Measurements from ENCODE around the gene TICAM1.
"Not testable (repeated sequence)": the region's sequence is repeated elsewhere in the genome, so short reads cannot be mapped to it uniquely, and the experiment has no call there.

The TICAM1 gene
- total RNA-seq = 9.3 to 23.2 (median 12.3) reads per million in 3 experiments

- DNase-seq = peak; percentile 82
Observed at GRCh38 chr19:4831304-4831978, at the start of gene TICAM1. Gene TICAM1, minus strand, starts transcription at chr19:4831712. Its CDS starts 13,335 bp downstream, at chr19:4818377.

DNA sequence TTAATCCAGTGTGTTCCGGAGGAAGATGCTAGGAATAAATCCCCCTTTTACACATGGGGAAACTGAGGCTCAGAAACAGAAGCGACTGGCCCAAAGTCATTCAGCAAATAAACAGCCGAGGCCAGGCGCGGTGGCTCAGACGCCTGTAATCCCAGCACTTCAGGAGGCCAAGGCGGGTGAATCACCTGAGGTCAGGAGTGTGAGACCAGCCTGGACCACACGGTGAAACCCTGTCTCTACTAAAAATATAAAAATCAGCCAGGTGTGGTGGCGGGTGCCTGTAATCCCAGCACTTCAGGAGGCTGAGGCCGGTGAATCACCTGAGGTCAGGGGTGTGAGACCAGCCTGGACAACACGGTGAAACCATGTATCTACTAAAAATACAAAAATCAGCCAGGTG is 47.5 kb upstream of the TICAM1 start:
- no peak for DNase-seq

- no peak for DNase-seq
Observed at GRCh38 chr19:4878491-4878968, 47.0 kb upstream of the TICAM1 start.

GRCh38 chr19:4877753-4878490 is 46.4 kb upstream of the TICAM1 start:
- no peak for DNase-seq

DNA sequence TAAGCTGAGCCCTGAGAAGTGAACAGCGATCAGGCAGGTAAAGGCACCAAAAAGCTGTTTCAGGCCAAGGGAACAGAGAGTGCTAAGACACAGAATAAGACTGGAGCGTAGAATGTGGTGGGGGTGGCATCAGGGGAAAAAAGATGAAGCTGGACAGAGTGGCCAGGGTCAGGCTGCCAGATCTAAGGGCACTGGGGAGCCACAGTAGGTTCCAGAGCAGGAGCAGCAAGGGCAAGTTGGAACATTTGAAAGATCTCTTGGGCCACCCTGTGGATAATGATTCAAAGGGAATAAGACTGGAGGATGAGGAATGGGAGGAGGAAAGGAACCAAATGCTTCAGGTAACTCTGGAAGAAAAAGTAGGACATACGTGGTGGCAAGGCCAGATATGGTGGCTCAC is 42.4 kb upstream of the TICAM1 start:
- DNase-seq = no peak

GRCh38 chr19:4871711-4872110 is 40.2 kb upstream of the TICAM1 start:
- no peak for DNase-seq

DNA sequence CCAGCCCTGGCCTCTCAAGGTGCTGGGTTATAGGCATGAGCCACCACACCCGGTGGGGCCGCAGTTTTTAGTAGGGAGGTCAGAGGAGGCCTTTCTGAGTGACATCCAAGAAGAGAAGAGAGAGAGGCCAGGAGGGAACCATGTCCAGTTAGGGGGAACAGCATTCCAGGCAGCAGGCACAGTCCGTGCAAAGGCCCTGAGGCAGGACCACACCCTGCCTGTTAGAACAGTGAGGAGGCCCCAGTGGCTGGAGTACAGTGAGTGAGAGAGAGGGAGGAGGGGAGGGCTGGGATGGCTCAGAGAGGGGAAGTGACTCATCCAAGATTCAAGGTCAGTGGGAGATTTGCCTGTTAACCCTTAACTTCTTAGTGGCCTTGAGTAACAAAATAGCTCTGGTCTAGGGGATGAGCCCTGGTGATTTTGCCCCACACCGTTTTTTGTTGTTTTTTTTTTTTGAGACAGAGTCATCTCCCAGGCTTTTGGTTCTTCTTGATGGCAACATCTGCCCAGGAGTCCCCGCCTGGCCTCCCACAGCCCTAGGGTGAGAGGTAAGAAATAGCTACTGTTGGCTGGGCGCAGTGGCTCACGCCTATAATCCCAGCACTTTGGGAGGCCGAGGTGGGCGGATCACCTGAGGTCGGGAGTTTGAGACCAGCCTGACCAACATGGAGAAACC is 38.7 kb upstream of the TICAM1 start:
- no peak for DNase-seq

GRCh38 chr19:4868286-4868834 is 36.8 kb upstream of the TICAM1 start:
- DNase-seq = no peak

GRCh38 chr19:4867534-4868285 is 36.2 kb upstream of the TICAM1 start, which contains the start of gene PLIN3:
Gene PLIN3, minus strand, starts transcription at chr19:4867667. Its CDS starts 6,273 bp downstream, at chr19:4861394.
- peak; percentile 76 for DNase-seq

- peak; percentile 17 for DNase-seq
Observed at GRCh38 chr19:4866595-4867424, 35.3 kb upstream of the TICAM1 start.

- DNase-seq = no peak
Observed at GRCh38 chr19:4861147-4861546, 29.6 kb upstream of the TICAM1 start.

DNA sequence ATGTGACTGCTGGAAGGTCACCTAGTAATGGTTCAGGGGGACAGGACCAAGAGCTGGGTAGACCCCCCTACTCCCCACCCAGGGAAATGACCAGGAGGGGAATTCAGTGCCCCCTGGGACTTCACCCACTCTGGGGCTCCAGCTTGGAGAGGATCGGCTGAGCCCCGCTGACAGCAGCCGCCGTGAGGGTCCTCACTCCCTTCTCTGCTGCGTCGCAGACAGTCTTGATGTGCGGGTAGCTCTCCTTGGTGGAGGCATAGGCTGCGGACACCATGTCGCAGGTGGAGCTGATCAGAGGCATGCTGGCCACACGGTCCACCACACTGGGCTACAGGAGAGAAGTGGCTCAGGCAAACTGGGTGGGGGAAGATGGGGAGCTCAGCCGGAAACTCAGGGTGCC is 28.2 kb upstream of the TICAM1 start:
- no peak for DNase-seq

DNA sequence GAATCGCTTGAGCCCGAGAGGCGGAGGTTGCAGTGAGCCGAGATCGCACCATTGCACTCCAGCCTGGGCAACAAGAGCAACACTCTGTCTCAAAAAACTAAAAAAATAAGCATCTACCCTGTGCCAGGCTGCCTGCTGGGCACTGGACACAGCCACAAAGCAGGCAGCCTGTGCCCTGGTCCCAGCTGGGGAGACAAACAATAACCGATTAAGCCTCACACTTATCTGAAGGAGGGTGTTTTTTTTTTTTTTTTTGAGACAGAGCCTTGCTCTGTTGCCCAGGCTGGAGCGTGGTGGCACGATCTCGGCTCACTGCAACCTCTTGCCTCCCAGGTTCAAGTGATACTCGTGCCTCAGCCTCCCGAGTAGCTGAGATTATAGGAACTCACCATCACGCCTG is 25.0 kb upstream of the TICAM1 start:
- DNase-seq = not testable (repeated sequence)

- not testable (repeated sequence) for DNase-seq
Observed at GRCh38 chr19:4853506-4853905, 22.0 kb upstream of the TICAM1 start.

- DNase-seq = no peak
Observed at GRCh38 chr19:4852484-4852883, 21.0 kb upstream of the TICAM1 start.

- DNase-seq = peak; percentile 62
Observed at GRCh38 chr19:4851551-4852290, 20.2 kb upstream of the TICAM1 start.

- no peak for DNase-seq
Observed at GRCh38 chr19:4849019-4849418, 17.5 kb upstream of the TICAM1 start.

GRCh38 chr19:4847190-4847973 is 15.9 kb upstream of the TICAM1 start:
- DNase-seq = no peak

DNA sequence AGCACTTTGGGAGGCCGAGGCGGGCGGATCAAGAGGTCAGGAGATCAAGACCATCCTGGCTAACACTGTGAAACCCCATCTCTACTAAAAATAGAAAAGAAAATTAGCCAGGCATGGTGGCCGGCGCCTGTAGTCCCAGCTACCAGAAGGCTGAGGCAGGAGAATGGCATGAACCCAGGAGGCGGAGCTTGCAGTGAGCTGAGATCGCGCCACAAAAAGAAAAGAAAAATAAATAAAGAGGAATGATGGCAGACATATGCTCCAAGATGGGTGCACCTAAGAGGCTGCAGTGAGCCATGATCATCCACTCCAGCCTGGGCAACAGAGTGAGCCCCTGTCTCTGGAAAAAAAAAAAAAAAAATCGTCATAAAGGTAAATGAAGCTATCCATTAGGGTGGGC is 14.5 kb upstream of the TICAM1 start:
- DNase-seq = not testable (repeated sequence)
